HG02840 (cell line): ENCODE measurements around the gene CCP110.
"Not testable (repeated sequence)": the region's sequence is repeated elsewhere in the genome, so short reads cannot be mapped to it uniquely, and the experiment has no call there.

Source experiments
- ATAC-seq: cut with Tn5 transposase; IDR thresholded peaks from one replicate; pipeline ENCODE4 v1.9.1; 2021; ENCODE audit warnings: mild to moderate bottlenecking, moderate library complexity, moderate number of reproducible peaks; ENCODE audit not compliant: unreplicated experiment, low FRiP score

The CCP110 gene

DNA sequence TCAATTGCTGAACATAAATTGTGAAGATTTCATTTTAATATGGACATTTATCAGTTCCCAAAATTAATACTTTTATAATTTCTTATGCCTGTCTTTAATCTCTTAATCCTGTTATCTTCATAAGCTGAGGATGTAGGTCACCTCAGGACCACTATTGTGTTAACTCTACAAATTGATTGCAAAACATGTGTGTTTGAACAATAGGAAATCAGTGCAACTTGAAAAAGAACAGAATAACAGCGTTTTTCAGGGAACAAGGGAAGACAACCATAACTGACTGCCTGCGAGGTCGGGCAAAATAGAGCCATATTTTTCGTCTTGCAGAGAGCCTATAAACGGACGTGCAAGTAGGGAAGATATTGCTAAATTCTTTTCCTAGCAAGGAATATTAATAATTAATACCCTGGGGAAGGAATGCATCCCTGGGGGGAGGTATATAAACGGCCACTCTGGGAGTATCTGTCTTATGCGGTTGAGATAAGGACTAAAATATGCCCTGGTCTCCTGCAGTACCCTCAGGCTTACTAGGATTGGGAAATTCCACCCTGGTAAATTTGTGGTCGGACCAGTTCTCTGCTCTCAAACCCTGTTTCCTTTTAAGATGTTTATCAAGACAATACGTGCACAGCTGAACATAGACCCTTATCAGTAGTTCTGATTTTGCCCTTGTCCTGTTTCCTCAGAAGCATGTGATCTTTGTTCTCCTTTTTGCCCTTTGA lies 19.7 kb downstream of the CCP110 start:
- ATAC-seq: not testable (repeated sequence)

DNA sequence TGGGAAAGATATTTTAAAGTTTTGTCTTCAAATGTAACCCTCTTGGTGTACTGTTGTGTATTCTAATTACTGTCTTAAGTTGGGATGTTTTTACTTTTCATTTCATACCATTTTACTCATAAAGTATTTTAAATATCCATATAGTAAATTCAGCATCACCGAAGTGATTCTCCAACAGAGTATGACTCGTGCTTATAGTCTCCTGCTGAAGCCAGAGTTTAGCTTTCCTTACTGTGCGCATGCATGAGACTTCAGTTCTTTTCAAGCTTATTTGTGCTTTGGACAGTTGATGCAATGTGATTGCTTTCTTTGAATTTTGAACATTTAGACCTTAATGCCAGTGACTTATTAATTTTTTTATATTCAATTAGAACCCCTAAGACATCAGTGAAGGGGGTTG lies 24.4 kb downstream of the CCP110 start:
- no peak for ATAC-seq

DNA sequence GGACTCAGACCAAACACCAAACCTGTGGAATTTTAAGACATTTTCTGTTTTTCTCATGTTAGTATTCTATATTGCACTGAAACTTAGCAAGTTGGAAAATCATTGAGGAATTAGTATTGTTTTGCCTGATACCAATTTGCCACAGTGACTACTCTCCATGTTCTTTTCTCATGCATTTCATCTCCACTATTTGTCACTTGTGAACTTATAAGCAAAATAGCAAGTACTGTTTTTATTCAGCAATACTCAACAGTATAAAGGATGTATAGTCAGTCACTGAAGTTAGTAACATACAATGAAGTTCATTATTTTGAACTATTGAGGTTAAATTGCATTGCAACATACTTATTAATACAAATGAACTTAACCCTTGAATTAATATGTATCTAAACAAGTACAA lies 25.9 kb downstream of the CCP110 start:
- no peak for ATAC-seq

DNA sequence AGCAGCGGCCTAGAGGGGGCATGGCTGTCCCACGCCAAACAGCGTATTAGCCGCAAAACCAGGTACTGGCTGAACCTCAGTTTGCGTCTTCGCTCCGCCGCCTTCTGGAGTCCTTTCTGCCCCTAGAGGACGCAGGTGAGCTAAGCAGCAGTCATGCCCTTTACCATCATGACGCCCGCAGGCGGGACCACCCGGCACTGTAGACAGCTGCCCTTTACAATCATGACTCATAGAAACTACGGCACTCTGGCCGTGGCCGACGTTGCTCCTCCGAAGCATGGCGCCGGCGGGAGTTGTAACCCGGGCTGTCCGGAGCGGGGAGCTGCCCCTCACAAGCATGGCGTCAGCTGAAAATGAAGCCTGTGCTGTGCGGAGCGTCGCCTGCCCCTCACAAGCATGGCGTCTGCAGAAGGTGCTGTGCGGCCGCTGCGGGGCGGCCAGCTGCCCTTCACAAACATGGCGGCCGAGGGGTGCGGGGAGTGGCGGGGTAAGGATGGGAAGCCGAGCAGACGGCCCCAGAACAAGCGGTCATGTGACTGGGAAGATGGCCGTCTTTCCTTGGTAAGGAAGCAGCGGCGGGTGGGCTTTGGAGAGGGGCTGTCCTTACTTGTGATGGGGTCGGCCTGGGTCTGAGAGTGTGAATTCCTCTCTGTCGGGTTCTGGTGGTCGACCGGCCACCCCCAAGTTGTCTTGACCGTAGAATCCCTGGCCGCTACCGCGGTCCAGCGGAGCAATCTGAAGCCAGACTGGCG lies 31.6 kb downstream of the CCP110 start, which contains the start of gene VPS35L:
TSS of gene VPS35L (plus strand) at position 518 of the 752 bp plus-strand sequence. CDS start at position 545, 27 bp downstream.
- ATAC-seq: peak; percentile 86

DNA sequence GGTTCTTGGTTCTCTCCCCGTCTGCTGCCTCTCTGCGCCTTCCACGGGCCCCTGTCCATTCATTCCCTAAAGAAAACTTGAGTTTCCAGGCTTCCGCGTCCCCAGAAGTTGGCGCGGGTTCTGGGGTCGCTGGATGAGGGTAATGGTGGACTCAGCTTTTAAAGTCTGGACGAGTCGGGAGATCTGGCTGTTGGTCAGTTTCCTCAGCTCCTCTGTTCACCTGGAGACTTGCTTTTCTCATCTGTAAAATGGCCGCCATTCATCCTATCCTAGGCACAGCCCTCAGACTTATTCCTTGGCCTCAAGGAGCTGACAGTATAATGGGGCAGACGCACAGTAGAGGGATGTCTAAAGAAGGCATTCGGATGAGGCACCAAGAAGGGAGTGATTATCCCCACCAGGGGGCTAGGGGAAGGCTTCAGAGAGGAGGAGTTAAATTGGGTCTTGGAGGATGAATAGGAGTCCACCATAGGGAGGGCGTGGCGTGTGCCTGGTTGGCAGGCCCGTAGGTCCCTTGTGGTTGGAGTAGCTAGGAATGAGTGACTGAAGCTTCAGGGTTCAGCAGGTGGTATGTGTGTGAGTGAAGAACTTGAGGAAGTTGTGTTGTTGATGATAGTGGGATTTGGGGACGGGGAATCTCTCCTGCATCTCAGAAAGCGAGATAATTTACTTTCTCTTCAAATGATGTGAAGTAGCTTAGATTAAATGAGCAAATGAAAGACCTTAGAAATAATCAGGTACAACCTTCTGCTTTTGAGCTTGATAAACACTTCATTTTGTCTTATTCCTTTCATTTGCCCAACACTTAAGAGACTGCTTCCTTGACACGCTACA lies 32.4 kb downstream of the CCP110 start:
- ATAC-seq: no peak

DNA sequence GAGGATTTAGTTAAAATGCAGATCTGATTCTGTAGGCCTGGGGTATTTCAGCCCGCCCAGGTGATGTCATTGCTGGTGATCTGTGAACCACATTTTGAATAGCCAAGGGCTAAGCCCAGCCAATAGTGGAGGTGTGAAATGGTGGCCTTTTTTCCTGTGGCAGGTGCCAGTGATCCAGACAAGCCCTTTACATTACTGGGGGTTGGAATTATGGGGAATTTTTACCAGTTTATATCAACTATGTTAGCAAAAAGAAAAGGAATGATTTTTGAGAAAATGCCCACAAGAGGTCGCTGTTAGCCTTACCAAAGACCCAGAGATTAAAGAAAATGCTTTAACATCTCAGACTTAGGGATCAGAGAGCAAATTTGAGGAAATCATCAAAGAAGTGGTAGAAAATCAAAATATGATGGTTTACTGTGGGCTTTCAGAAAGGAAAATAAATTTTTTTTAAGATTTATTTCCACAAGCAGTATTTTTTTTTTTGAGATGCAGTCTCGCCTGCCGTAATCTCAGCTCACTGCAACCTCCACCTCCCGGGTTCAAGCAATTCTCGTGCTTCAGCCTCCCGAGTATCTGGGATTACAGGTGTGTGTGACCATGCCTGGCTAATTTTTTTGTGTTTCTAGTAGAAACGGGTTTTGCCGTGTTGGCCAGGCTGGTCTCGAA lies 35.6 kb downstream of the CCP110 start:
- ATAC-seq: no peak

DNA sequence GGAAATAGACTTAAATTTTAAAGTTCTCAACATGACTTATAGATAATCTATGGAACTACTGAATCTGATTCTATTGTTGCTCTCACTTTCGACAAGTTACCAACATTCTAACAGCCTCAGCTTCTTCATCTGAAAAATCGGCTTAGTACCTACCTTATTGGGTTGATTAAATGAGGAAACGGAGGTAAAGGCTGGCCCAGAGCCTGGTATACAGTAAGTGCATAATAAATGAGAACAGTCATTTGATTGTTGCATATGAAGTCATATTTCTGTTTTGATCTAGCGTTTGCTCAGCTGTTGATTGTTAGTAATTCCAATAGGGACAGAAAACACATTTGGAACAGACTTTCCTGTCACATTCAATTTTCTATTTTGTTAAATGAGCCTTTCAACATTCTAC lies 36.3 kb downstream of the CCP110 start:
- no peak for ATAC-seq

DNA sequence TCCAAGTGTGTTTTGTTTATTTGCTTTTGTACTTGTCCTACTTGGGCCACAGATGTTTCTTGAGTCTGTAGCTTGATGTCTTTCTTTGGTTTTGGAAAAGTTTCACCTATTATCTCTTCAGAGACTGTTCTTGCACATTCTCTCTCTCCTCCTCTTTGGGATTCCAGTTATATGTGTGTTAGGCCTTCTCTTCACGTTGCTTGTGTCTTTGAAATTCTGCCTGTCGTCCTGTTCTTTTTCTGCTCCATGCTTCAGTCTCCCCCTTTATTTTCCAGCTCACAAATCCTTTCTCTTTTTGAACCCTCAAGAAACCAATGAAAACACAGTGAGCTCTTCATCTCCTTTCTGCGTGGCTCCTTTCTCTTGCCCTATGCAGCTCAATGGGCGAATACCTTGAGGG lies 39.6 kb downstream of the CCP110 start:
- ATAC-seq: no peak

DNA sequence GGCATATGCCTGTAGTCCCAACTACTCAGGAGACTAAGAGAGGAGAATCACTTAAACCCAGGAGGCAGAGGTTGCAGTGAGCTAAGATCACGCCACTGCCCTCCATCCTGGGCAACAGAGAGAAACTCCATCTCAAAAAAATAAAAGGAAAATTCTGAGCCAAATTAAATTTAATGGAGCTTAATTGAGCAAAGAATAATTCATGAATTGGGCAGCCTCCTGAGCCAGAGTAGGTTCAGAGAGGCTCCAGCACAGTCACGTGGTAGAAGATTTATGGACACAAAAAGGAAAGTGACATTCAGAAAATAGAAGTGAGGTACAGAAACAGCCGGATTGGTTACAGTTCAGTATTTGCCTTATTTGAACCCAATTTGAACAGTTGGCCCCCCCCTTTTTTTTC lies 42.6 kb downstream of the CCP110 start:
- ATAC-seq: no peak

DNA sequence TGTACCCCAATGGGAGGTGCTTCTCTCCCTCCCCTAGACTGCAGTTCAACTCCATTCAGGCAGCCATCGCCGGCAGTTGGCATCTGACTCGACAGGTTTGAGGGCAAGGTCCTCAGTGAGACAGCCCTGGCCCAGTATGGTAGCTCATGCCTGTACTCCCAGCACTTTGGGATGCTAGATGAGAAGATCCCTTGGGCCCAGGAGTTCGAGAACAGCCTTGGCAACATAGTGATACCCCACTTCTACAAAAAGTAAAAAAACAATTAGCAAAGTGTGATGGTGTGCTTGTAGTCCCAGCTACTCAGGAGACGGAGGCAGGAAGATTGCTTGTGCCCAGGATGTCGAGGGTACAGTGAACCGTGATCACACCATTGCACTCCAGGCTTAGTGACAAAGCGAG lies 43.8 kb downstream of the CCP110 start:
- ATAC-seq: no peak

DNA sequence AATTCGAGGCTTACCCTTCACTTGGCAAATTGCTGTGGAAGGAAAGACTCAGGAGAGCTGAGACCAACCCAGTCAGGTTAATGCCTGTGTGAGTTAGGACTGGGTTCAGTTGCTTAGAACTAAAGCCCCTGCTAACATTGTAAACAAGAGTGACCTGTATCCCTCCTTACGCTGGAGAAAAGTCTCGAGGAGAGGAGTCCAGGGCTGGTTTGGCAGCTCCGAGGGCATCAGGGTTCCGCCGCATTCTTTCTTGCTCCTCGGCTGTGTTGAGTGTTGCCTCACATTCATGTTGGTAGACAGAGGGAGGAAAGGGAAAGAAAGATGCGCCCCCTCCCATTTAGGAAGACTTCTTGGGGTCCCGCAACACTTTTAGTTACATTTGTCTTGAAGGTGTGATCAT lies 50.3 kb downstream of the CCP110 start:
- ATAC-seq: no peak

DNA sequence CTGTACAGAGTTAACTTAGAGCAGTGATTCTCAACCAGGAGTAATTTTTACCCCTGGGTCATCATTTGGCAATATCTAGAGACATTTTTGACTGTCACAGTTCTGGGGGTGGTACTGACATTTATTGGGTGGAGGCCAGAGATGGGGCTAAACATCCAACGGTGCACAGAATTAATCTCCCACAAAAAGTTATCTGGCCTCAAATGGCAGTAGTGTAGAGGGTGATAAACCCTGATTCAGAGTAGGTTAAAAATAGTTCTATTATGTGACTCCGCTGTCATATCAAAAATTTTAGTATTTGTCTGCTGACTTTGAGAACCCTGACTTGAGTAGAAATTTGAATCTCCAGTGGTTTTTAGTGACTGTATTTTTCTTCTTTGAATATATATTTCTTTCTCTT lies 50.9 kb downstream of the CCP110 start:
- ATAC-seq: no peak

DNA sequence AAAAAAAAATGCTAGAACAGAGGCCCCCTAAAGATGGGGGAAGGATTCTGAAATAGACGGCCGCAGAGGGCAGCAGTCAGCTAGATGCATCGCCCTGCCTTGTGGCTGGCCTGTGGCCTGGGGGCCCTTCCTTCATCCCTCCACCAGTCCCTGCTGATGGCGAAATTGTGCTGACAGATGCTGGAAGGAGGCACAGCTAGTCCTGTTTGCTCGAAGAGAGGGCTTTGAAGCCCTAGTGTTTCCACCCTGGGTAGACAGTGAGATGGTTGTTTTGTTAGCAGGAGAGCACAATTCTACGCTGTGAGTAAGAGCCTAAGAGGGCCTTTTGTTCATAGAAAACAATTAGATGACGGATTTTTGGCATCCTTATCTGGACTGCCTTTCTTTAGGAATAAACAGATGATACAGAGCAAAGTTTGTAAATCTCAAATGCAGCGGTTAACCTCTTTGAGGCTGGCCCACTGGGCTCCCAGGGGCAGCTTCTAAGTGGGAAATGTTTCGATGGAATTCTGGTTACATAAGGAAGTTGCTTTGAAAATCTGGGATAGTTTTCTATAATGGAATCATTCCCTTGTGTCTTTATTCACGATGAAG lies 54.7 kb downstream of the CCP110 start:
- ATAC-seq: no peak

DNA sequence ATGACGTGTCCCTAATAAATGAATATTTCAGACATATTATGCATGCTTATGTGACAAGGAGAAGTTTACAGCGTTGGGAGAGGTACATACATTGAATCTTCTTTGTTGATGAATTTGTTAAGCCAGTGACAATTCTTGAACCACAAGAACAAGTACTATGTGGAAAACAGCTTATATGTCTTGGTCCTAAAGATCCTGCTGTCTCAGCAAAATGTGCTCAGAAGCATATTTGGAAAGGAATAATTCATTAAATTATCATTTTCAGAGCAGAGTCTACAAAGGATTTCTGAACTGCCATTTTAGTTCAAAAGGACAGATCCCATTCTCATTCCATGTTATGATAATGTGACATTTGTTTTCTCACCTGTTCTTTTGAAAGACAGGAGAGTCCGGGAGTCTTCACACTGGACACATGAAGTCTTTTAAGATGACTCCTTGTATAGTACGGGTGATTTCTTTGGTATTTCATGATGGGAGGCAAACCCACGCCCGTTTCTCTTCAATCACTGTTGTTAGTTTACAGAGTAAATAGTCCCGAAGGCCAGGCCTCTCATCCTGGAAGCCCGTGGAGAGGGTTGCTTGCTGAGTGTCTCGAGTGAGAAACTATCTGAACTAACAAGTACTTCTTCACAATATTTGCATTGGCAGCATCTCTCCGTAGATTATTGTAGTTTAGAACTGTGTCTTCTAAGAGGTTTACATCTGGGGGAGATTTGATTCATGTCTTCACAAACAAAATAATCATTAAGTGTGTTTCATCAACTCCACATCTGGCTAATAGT lies 58.5 kb downstream of the CCP110 start:
- no peak for ATAC-seq

DNA sequence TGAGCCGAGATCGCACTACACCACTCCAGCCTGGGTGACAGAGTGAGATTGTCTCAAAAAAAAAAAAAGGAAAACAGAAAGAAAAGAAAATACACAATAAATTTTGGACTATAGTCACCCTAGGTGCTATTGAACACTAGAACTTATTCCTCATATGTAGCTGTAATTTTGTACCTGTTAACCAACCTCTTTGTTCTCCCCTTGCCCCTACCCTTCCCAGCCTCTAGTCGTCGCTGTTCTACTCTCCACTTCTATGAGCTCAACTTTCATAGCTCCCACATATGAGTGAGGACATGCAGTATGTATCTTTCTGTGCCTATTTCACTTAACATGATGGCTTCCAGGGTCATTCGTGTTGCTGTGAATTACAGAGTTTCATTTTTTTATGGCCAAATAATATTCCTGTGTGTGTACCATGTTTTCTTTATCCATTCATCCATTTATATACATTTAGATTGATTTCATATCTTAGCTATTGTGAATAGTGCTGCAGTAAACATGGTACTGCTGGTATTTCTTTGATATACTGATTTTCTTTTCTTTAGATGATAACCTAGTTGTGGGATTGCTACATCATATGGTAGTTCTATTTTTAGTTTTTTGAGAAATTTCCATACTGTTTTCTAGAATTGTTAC lies 60.0 kb downstream of the CCP110 start:
- ATAC-seq: no peak

DNA sequence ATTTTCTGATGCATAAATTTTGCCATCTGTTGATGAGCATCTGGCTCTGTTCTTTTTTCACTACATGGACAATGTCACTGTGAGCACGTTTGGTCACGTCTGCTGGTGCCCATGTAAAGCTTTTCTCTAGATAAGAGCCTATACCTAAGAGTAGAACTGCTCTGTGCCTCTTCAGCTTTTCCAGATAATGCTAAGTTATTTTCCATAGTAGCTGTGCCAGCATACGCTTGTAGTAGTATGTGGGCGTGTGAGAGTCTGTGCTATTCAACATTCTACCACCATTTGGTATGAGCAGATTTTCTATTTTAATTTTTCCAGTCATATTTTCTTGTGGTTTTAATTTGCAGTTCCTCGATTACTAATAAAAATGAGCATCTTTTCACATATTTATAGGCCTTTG lies 64.9 kb downstream of the CCP110 start:
- ATAC-seq: no peak

DNA sequence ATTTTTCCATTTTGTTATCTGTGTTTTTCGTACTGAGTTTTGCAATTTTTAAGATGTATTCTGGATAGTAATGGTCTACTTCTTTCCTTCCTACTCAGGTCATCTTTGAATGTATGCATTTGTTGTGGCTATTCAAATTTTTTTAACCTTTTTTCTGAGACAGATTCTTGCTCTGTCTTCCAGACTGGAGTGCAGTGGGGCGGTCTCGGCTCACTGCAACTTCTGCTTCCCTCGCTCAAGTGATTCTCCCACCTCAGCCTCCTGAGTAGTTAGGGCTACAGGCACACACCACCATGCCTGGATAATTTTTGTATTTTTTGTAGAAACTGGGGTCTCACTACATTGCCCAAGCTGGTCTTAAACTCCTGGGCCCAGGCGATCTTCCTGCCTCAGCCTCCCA lies 65.4 kb downstream of the CCP110 start:
- no peak for ATAC-seq

DNA sequence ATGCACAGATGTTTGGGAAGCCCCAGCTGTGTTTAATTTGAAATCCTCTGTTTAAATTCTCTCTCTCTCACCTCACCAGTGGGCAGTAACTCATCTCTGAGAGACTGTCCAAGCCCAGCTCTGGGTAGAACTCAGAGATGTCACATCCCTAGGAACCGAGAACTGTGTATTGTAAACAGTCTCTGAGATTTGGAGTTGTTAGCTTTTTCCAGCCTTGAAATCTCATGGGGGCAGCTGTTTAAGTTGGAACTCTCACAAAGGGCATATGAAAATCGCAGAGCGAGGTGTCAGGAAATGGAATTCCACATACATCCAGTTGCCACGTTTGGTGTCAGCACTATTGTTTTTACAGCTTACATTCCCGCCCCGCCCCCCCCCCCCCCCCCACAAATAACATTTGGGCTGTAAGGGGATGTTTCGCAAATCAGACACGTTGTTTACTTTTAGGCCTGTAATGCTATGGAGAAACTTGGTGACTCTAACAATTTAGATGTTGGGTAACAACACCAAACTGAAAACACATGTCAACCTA lies 66.1 kb downstream of the CCP110 start:
- no peak for ATAC-seq
